GM18499 (cell line): Measurements from ENCODE around the gene IFT80.

Experiments
- ATAC-seq: cut with Tn5 transposase; IDR thresholded peaks from one replicate; pipeline ENCODE4 v1.9.1; 2021; ENCODE audit warnings: moderate number of reproducible peaks; ENCODE audit not compliant: insufficient read depth, unreplicated experiment

IFT80 gene

DNA sequence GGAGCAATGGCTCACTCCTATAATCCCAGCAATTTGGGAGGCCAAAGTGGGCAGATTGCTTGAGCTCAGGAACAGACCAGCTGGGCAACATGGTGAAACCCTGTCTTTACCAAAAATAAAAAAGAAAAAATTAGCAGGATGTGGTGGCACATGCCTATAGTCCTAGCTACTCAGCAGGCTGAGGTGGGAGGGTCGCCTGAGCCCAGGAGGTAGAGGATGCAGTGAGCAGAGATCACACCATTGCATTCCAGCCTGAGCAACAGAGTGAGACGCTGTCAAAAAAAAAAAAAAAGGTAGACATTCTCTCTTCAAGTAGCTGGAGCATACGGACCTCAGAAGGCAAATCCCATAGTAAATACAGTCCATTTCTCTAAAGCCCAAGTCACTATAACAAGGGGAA lies 180.9 kb downstream of the IFT80 start:
- ATAC-seq, result no peak

DNA sequence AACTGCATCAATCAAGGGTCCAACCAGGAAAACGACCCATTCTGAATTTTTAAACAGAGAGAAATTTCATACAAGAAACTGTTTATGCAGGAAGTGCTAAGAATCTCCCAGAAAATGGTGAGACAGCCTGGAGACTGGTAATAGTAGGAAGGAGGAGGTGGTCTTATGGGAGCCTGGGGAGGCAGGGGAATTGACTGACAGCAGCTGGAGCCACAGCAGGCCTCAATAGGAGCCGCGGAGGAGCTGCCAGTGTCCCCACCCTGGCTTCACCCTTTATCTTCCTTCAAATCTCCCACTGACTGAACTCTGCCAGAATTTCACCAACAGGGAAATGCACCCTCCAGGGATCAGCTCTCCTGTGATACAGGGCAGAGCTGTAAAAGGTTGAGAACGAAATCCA lies 181.3 kb downstream of the IFT80 start:
- no peak for ATAC-seq

GRCh38 chr3:160213191-160213590 lies 185.8 kb downstream of the IFT80 start:
- no peak for ATAC-seq

GRCh38 chr3:160210799-160211221 lies 188.2 kb downstream of the IFT80 start:
- ATAC-seq, result no peak

GRCh38 chr3:160210341-160210740 lies 188.7 kb downstream of the IFT80 start:
- no peak for ATAC-seq
